Astrocyte of the cerebellum (primary cell): Measurements from ENCODE around the gene SSC5D.

Experiments used
- DNase-seq: peaks from one replicate; pipeline ENCODE4 v3.0.0-alpha.2; 2011; ENCODE audit warnings: low read depth
- H3K4me3 ChIP-seq: 2 replicates; pipeline ENCODE4 v1.5.1; 2011; ENCODE audit warnings: mild to moderate bottlenecking, low read depth, low read length, moderate library complexity
- in situ Hi-C: cut with HindIII; loops from 2 replicates; pipeline ENCODE4 v1.10.0; 2017; ENCODE audit warnings: low sequenced_read_pairs
- TF ChIP-seq, protein P1 (sequence below): IDR thresholded peaks from 2 replicates; pipeline ENCODE4 v1.5.1; 2012; ENCODE audit warnings: low read length, low read depth, moderate library complexity, mild to moderate bottlenecking; ENCODE audit errors: missing control alignments

The SSC5D gene

DNA sequence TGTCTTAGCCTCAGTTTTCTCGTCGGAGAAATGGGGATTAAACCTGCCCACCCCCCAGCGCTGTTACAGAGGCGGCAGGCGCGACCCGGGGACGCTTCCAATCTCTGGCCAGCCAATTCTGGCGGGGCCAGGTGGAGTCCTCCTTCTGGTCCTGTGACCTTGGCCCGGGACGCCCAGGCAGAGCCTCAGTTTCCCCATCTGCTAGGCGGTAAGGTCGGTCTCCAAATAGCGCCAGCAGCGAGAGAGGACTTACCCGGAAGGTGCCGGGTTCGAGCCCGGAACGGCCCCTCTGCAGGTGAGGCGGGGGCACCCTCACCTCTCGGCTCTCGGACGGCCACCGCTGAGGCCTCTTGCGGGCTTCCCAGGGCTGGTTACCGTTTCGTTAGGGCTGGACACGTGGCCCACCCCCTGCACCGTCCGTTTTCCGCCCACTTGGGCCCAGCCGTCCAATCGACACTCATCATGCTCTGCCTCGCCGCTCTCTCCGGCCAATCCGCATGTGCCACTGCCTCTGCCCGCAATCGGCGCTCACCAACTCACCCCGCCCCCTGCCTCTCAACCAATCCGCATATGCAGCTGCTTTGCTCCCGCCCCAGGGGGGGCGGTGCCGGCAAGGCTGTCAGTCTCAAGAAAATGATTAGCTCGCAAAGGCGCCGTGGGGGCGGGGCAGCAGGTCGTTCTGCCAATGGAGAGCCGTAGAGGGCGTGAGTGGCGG lies 26.8 kb upstream of the SSC5D start, which contains the start of gene ISOC2:
ISOC2 (minus strand) TSS at position 384 of the 715 bp plus-strand sequence. CDS start 5,156 bp downstream, outside the sequence.
- peak; percentile 99 for DNase-seq
- peak within 1 kb of the TSS; percentile 93 for H3K4me3 ChIP-seq
- TF ChIP-seq, protein P1, sequence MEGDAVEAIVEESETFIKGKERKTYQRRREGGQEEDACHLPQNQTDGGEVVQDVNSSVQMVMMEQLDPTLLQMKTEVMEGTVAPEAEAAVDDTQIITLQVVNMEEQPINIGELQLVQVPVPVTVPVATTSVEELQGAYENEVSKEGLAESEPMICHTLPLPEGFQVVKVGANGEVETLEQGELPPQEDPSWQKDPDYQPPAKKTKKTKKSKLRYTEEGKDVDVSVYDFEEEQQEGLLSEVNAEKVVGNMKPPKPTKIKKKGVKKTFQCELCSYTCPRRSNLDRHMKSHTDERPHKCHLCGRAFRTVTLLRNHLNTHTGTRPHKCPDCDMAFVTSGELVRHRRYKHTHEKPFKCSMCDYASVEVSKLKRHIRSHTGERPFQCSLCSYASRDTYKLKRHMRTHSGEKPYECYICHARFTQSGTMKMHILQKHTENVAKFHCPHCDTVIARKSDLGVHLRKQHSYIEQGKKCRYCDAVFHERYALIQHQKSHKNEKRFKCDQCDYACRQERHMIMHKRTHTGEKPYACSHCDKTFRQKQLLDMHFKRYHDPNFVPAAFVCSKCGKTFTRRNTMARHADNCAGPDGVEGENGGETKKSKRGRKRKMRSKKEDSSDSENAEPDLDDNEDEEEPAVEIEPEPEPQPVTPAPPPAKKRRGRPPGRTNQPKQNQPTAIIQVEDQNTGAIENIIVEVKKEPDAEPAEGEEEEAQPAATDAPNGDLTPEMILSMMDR: no peak
- in situ Hi-C loops: no loop called here

DNA sequence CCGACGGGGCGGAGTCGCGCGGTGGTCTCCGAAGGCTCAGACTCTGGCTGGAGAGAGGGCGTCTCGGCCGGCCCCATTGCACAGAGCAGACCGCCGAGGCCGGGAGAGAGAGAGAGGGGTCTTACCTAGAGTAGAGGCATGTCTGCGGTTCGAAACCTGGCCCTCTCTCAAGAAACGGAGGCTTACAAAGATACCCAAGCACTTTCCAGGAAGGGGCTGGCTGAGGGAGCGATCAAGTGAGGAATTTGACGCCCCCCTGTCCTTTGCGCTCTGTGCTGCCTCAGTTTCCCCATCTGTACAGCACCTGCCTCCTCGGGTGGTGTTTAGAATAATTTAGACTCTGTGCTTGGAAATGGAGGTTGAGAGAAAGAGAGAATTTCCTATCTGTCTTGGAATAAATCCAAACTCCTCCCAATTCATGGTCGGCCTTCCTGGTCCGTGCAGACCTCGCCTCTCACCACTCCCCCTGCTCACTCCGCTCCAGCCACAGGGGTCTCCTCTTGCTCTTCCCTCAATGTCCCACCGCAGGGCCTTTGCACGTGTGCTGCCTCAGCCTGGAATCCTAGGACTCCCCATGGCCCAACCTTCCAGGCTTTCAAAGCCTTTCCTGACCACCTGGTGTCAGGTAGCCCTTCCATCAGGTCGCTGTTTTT lies 26.1 kb upstream of the SSC5D start:
- in situ Hi-C loops: no loop called here
- no peak for DNase-seq
- TF ChIP-seq, protein P1: no peak

DNA sequence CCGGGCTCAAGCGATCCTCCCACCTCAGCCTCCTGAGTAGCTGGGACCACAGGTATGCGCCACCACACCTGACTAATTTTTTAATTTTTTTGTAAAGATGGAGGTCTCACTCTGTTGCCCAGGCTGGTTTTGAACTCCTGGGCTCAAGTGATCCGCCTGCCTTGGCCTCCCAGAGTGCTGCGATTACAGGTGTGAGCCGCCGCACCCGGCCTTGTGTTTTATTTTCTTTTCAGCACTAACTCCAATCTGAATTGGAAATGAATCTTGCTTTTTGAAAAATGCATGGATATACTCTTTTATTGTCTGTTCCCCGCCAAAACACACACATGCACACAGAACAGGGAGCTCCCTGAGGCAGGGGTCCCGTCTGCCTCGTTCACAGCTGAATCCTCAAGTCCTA lies 25.5 kb upstream of the SSC5D start:
- TF ChIP-seq, protein P1: no peak
- DNase-seq: no peak
- in situ Hi-C loops: no loop called here
- H3K4me3 ChIP-seq: no peak overlapping the region

More for the DNA sequence above, 26.1 kb upstream of the SSC5D start:
- peak overlapping the region; percentile 51 for H3K4me3 ChIP-seq

- H3K4me3 ChIP-seq: no peak overlapping the region
- TF ChIP-seq, protein P1: no peak
- in situ Hi-C loops: no loop called here
- no peak for DNase-seq
Observed at GRCh38 chr19:55463583-55464031, 24.6 kb upstream of the SSC5D start.

GRCh38 chr19:55464039-55464661 lies 24.1 kb upstream of the SSC5D start:
- in situ Hi-C loops: no loop called here
- no peak for DNase-seq
- TF ChIP-seq, protein P1: no peak
- H3K4me3 ChIP-seq: no peak overlapping the region

GRCh38 chr19:55464662-55465054 lies 23.6 kb upstream of the SSC5D start, which contains the start of gene C19orf85:
C19orf85 (minus strand) TSS chr19:55464751; CDS start chr19:55464554, 197 bp downstream.
- no peak for DNase-seq

More at GRCh38 chr19:55464662-55465054, 23.6 kb upstream of the SSC5D start, which contains the start of gene C19orf85:
- H3K4me3 ChIP-seq: no peak within 1 kb of the TSS
- in situ Hi-C loops: no loop called here
- TF ChIP-seq, protein P1: no peak
